ENCODE measurements around the gene HPS4. TPM values are rescaled to one million over a fixed set of nuclear protein-coding genes. Genes with fewer than 3 reads are reported as not detected.

The HPS4 gene
- total and polyA plus RNA-seq, 2 of the 8 experiments (the other 6 are each of a cell fraction or from before 2014, with no cell fraction given) = 28.0 to 35.2 TPM

- H3K36me3 ChIP-seq (ENCODE audit: control insufficient read depth in 2 of 4, insufficient read depth in 4 of 4, low read length in 3 of 4) = no peaks in the 10 kb centered on the region
- H3K79me1 ChIP-seq (ENCODE audit: low read depth, low read length) = no peaks in the 10 kb centered on the region; the same call in 1 of the 2 replicates
- no peak for DNase-seq (ENCODE audit: low read depth in 1 of 2, low spot score in 2 of 2)
- H2BK15ac ChIP-seq (ENCODE audit: low read length) = no peak overlapping the region
- no peak overlapping the region for H3K27ac ChIP-seq (ENCODE audit: low read depth, low read length)
- H4K8ac ChIP-seq (ENCODE audit: extremely low read depth, insufficient read depth, low read length) = no peak overlapping the region
- H3K4me2 ChIP-seq (ENCODE audit: insufficient read depth in 1 of 2, low read depth in 2 of 2, low read length in 2 of 2) = no peak overlapping the region
- peaks cover 0 to 2% (median 1%) of the 10 kb centered on the region in 4 experiments; a peak in 3 of 7 replicates for H3K4me1 ChIP-seq (replicated peaks in 1 of 4; ENCODE audit: control insufficient read depth in 3 of 4, insufficient read depth in 4 of 4, low read length in 3 of 4)
- H2AK5ac ChIP-seq (ENCODE audit: low read depth, low read length) = no peak overlapping the region
- no peak overlapping the region for H2BK12ac ChIP-seq (ENCODE audit: low read depth, low read length)
- no peak overlapping the region for H2BK20ac ChIP-seq (ENCODE audit: low read length)
- H4K20me1 ChIP-seq (replicated peaks in 1 of 2; ENCODE audit: control insufficient read depth in 1 of 2, insufficient read depth in 2 of 2, low read length in 2 of 2) = no peaks in the 10 kb centered on the region
- FAIRE-seq = no peak
- no peaks in the 10 kb centered on the region for H3K27me3 ChIP-seq (replicated peaks in 1 of 4; ENCODE audit: control insufficient read depth in 3 of 4, extremely low read depth in 1 of 4, insufficient read depth in 3 of 4, low read length in 3 of 4)
- H3K4me3 ChIP-seq (ENCODE audit: extremely low read depth in 1 of 4, insufficient read depth in 2 of 4, low read depth in 3 of 4, low read length in 4 of 4) = no peak overlapping the region
- no peak overlapping the region for H3K4ac ChIP-seq (replicated peaks; ENCODE audit: insufficient read length, low read depth, low read length)
- H4K91ac ChIP-seq (replicated peaks; ENCODE audit: insufficient read length, low read length) = no peak overlapping the region
- H2BK5ac ChIP-seq (ENCODE audit: low read depth, low read length) = no peak overlapping the region
- ChIA-PET CTCF (ENCODE audit: partially characterized antibody) (interaction anchor here (0.6 to 1.8 kb wide), 3 partner anchors 25 to 108 kb away, joined by 3 to 5 read pairs (median 4); no protein-coding TSS in a partner anchor), POLR2A (ENCODE audit: partially characterized antibody) (interaction anchor here (1.1 to 2.3 kb wide), 5 partner anchors 10 to 36 kb away, joined by 3 to 9 read pairs (median 4); partner anchors contain the start of genes HPS4 and SRRD)
- peaks cover 6% of the 10 kb centered on the region; the same call in 1 of the 2 replicates for H3K23me2 ChIP-seq (ENCODE audit: low read depth, low read length)
- H2AFZ ChIP-seq (ENCODE audit: low read length) = no peak overlapping the region
- no peak overlapping the region for H3K56ac ChIP-seq (replicated peaks; ENCODE audit: insufficient read length, low read depth, low read length)
- peaks cover 2 to 11% of the 10 kb centered on the region in 2 experiments for H3K79me2 ChIP-seq (ENCODE audit: control insufficient read depth in 1 of 2, insufficient read depth in 2 of 2, low read length in 2 of 2)
- no peak overlapping the region for H2BK120ac ChIP-seq (replicated peaks; ENCODE audit: low read depth, low read length)
- TF ChIP-seq SRF (IDR thresholded peaks at IDR 0.05; ENCODE audit: low read depth, low read length) = no peak
- TF ChIP-seq, protein P1, sequence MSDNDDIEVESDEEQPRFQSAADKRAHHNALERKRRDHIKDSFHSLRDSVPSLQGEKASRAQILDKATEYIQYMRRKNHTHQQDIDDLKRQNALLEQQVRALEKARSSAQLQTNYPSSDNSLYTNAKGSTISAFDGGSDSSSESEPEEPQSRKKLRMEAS (IDR thresholded peaks at IDR 0.05) = no peak
- no peak for TF ChIP-seq SIN3A (conservative IDR thresholded peaks at IDR 0.05 in 1 of 2, IDR thresholded peaks at IDR 0.05 in 1 of 2; ENCODE audit: low read depth in 1 of 2, low read length in 2 of 2)
- TF ChIP-seq POU5F1 (IDR thresholded peaks at IDR 0.05; ENCODE audit: low read depth, low read length) = no peak
- no peak overlapping the region; a peak in 1 of 7 replicates for H3K9ac ChIP-seq (replicated peaks in 1 of 4; ENCODE audit: extremely low read depth in 1 of 4, low read depth in 3 of 4, low read length in 3 of 4)
- no peak overlapping the region for H3K18ac ChIP-seq (ENCODE audit: extremely low read depth, low read length)
- no peaks in the 10 kb centered on the region for H3K9me3 ChIP-seq (ENCODE audit: insufficient read depth in 2 of 2, low read depth in 1 of 2, low read length in 1 of 2)
- H3K23ac ChIP-seq (ENCODE audit: insufficient read length) = no peak overlapping the region
- no peak overlapping the region for H3K14ac ChIP-seq (ENCODE audit: insufficient read length)
- no peak overlapping the region for H4K5ac ChIP-seq (ENCODE audit: insufficient read length, low read depth, low read length)
- WGBS, 2 experiments (ENCODE audit: extremely low coverage in 1 of 2, insufficient coverage in 1 of 2, insufficient read length in 1 of 2, insufficient replicate concordance in 2 of 2, low coverage in 1 of 2, low lambda C conversion rate in 2 of 2, missing lambda C conversion rate in 1 of 2) = 100% methylated on average over 1 of the region's 1 CpG; no CpG with 5 or more reads in 1 of the 2 experiments
Measured at GRCh38 chr22:26516503-26516902, 32.9 kb upstream of the HPS4 start.

All from H1 (cell line).